Middle frontal gyrus (tissue), 1 donor: Measurements from ENCODE around the gene PRICKLE4.

Experiments used
- DNase-seq: peaks from one replicate; pipeline ENCODE4 v3.0.0-alpha.2; 2015; ENCODE audit warnings: low spot score; ENCODE audit errors: extremely low spot score

The PRICKLE4 gene

DNA sequence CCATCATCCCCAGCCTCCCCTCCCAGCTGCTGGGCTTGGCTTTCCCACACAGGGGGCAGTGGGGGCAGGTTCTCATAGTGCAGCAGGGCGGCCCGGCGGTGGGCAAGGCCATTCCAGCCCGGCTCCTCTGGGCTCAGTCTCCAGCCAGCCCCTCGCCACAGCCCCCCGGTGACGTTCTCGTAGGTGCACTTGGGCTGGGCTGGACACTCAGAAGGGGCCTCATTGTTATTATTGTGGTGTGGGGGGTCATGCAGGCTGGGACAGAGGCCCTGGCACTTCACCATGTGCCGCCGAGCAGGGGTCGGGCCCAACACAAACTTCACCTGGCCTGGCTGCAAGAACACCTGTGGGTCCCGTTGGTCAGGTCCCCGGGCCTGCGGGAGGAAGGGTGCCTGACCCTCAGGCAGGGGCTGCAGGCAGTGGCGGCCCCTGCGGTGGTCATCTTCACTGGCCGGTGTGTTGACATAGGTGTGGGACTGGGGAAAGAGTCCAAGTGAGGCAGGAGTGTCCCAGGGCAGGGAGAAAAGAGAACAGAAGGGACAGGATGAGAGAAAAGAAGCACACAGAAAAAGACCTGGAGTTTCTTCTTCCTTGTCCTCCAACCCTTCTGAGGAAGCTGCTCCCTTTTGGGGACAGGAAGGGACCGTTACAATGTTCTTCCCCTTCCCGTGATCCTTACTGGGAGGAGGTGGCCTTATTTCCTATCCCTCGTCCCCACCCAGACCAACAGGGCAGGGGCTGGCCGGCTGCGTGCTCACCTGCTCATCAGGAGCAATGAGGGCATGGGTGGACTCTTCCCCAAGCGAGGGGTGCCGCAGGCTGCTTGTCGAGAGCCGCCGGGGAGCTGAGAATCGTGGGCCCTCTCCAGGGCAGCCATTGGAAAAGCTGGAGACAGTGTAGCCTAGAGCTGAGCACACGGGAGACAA lies 9.3 kb upstream of the PRICKLE4 start:
- DNase-seq, result no peak

DNA sequence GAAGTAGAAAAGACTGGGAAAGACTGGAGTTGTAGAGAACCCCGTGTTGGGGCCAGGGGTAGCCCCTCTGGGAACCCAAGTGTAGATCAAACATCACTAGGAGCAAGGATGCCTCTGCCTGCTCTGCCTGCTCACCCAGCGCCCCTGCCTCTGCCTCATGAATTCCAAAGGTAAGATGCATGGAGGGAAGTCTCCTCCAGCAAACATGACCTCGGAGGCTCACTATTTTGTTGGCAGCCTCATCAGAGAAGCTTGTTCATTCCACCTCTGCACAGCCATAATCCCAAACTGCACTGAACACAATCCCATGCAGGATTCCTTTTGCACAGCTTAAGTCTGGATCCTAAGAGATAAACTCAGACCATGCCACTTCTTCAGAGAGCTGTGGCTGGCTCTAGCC lies 5.7 kb upstream of the PRICKLE4 start:
- DNase-seq, result no peak

DNA sequence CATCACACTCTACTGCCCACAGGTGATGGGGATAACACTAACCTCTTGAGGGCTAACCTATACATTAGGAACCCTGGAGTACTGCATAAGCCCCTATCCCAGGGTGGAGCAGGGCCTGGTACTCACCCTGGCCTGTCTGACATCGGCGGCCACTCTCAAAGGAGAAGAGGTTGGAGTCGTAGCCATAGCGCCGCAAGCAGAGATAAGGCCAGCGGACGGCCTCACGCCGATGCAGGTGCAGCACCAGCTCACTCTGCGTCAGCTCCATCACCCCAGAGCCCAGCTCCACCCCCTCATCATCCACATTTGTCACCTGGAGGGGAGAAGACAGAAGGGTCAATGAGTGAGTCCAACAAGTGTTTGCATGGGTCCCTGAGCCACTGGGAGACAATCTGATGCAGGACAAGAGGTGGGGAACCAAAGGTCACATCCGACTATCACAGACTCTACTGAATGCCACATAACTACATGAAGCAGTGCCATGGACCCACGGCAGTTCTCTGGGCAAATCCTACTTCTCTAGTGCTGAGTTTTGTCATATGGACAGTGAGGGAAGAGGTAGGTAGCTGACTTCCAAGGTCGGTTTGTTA lies 5.2 kb upstream of the PRICKLE4 start:
- DNase-seq, result no peak

DNA sequence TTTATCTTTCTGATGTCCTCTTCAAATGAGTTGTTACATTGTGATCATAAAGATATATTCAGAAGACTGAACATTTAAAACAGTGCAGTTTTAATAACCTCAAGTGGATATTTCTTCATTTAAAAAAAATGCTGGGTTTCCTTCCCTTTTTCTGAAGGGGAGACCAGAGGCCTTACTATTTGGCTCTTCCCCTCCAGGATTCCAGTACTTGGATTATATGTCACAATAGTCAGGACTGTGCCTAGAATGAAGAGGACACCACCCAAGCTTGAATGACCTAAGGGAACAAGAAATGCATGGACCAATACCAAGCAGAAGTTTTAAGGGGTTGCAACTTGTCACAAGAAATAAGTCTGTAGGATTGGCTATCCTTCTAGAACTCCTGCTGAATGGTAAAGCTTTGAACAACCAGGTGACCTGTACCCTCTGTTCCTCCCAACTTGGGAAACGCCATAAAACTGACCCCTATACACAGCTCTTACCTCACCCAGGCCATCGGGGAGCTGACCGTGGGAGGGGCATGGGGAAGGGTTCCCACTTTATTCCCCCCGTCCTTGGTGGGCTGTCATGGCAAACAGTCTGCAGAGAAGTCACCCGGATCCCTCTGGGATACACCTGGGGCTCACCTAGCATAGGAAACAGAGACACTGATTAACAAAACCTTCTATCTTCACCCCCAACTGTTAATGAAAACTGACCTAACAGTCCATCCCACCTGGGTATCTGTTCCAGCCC lies 2.9 kb upstream of the PRICKLE4 start:
- no peak for DNase-seq

DNA sequence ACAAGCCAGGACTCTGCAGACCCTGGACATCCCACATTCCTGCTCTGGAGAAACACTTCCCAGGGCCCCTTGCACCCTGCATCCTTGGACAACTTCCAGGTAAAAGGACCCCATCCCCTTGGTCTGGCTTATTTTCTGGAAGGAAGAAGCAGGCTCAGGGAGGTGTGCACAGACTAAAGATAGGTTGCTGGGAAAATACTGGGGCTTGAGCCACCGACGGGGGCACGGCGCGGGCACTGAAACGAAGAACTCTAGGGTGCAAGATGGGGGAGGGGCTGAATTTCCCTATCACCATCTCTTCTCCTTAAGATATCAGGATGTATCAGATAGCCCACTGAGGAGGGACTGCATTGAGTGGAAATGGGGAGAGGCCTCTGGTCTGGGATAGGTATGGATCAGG lies 1.7 kb upstream of the PRICKLE4 start:
- no peak for DNase-seq

DNA sequence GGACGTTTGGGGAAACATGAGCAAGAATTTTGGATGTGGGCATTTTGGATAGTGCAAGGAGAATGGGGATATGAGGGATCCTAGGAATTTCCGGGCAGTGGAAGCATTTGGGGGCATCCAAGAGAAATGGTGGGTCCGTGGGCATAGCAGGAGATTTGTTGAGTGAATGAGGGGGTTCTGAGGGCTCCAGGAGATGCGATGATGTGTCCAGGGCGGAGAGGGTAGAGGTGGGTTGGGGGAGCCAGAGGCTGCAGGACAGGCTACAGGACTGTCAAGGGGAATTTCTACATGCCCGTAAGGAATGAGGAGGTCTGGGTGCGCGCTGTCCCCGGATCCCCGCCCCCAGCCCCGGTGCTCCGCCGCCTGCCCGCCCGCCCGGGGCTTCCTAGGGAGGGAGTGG lies 1.2 kb upstream of the PRICKLE4 start:
- no peak for DNase-seq

DNA sequence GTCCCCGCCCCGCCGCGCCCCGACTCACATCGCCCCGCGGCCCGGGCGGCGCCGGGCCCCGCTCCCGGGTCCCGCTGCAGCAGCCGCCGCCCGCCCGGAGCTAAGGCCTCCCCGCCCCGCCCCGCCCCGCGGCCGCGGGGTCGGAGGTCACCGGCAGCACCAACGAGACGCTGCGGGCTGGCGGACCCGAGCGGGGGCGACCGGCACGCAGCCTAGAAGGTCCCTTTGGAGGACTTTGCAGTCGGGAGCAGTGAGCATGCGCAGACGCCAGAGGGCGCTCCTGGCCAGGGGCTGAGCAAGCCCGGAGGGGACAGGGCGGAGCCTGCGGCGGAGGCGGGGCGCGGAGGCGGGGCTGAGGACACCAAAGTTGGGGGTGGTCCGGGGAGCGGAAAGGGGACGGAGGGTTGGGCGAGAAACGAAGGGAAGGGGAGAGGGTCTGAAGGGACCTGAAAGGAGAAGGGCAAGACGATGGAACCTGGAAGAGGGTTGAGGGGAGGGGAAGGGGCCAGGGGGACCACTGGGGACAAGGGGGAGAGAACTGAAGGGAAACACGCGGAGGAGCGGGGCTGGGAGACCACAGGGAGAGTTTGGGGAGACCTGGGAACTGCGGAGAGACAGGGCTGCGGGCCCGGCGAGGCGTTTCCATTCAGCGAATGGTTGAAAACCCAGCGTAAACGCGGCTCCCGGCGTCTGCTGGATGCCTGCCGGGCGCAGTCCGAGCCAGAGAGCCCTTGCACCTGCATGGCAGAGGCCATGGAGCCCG lies 613 bp upstream of the PRICKLE4 start, which contains the start of gene FRS3:
FRS3 (minus strand) TSS at position 113 of the 763 bp plus-strand sequence. CDS start 2,913 bp downstream, outside the sequence.
- DNase-seq, result peak; percentile 97

DNA sequence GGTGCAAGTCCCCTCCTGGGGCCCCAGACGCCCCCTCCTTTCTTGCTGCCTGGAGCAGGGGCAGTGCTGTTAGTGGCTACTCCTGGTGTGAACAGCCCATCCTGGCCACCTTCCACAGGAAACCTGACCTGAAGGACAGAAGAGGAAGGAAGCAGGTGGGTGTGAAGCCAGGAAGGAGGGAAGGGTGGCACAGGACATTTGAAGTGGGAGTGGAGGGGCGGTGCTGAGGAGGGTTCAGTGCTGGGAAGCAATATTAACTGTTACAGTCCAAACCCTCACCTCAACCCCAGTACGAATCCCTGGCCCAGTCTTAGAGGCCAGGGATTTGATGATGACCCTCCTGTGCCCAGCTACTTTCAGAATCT lies 766 bp downstream of the PRICKLE4 start:
- DNase-seq, result no peak

DNA sequence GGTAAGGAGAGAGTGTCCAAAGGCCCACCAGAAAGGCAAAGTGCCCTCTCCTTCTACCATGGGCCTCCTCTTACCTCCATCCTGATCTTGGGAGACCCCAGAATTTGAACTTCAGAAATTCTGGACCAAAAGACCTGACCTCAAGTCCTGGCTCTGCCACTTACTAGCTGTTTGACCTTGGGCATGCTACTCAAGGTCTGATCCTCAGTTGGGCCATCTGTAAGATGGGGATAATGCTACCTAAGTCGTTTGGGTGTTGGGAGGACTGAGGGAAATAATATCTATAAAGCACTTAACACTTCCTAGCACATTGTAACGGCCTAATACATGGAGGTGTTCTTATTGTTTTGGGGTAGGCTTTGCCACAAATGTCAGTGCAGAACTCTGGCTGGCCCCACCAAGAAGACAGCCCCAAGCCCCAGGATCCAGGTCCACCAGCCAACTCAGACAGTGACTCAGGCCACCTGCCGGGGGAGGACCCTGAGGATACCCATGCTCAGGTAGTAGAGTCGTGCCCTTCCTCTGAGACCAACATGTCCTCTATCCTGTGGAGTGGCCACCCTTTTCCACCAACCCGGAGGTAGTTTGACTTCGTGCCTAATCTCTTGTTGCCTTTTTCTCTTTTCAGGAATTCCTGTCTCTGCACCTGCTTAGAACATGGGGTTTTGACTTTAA lies 2.7 kb downstream of the PRICKLE4 start:
- no peak for DNase-seq

DNA sequence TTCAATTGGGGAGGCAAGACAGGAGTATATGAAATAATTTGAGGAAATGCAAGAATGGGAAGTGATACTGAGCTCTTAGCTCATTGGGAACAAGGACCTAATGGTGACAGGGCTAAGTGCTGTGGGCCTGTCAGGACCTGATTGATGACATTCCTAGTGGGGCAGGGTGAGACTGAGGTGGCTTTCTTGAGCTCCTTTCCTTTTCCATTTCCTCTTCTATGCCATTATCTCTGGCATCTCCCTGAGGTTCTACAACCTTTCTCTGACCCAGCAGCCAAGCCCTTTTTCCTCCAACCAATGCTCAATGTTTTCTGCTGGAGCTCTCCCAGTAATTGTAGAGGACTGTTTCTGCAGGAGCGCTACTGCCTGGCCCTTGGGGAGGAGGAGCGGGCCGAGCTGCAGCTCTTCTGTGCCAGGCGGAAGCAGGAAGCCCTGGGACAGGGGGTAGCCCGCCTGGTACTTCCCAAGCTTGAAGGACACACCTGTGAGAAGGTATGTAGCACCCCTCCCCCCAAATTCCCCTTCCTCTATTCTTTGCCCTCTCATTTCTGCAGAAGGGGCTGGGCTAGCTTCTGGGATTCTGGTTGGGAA lies 4.1 kb downstream of the PRICKLE4 start:
- DNase-seq, result no peak

DNA sequence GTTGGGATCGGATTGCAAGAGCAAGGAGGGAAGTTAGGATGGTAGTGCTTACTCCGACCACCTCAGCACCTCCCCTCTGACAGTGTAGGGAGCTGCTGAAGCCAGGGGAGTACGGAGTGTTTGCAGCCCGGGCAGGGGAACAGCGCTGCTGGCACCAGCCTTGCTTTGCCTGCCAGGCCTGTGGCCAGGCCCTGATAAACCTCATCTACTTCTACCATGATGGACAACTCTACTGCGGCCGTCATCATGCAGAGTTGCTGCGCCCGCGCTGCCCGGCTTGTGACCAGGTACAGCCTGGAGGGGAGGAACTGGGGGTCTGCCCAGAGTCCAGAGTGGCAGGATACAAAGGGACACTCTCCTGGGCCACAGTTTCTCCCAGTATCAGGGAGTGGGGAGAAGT lies 4.7 kb downstream of the PRICKLE4 start:
- no peak for DNase-seq

DNA sequence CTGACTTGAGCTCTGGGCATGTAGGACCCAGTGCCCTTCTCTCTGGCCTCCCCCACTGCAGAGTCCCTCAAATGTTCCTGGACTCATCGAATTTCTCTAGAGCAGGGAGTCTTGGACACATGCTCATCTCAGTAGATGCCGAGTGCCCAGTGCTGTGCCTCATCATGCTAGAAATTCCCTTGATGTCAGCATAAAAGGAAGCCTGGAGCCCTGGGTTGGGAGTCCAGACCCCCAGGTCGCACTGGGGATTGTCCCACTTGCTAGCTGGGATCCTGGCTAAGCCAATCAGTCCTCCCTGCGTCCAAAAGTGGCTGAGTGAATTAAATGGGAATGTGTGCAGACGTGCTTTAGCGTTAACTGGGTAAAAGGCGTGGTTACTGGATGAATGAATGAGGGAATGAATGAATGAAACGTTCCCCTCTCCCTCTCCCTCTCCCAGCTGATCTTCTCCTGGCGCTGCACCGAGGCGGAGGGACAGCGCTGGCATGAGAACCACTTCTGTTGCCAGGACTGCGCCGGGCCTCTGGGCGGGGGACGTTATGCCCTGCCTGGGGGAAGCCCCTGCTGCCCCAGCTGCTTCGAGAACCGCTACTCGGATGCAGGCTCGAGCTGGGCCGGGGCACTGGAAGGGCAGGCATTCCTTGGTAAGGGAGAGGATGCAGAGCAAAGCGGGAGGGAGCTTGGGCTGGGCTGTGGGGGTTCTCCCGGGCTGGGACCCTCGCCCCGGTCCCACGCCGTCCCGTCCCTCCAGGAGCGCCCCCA lies 5.3 kb downstream of the PRICKLE4 start:
- DNase-seq, result no peak

DNA sequence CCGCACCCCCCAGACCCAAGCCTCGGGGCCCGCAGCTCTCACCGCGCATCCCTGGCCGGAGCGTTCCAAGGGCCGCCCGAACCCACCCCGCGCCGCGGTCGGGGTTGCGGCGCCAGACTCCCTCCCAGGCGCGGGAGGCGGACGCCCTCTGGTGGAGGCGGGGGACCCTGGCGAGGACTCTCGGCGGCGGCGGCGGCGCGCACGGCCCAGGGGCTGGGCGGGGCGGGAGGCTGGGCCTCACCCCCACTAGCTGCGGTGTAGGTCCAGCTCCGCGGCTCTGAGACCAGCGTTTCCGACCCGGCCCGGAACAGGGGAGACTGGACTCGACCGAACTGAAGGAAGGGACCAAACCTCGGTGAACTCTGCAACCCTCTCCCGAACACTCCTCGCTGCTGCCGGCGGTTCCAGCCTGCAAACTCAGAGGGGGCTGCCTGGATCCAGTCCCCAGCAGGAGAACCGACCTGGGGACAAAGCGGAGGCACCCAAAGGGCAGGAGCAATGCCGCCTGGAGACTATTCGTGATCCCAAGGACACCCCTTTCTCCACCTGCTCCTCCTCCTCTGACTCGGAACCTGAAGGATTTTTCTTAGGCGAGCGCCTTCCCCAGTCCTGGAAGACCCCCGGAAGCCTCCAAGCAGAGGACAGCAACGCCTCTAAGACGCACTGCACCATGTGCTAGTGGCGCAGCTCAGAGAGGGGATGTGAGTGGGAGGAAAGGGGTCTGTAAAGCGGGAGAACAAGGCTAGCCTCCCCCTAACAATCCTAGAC lies 6.1 kb downstream of the PRICKLE4 start:
- peak; percentile 82 for DNase-seq

DNA sequence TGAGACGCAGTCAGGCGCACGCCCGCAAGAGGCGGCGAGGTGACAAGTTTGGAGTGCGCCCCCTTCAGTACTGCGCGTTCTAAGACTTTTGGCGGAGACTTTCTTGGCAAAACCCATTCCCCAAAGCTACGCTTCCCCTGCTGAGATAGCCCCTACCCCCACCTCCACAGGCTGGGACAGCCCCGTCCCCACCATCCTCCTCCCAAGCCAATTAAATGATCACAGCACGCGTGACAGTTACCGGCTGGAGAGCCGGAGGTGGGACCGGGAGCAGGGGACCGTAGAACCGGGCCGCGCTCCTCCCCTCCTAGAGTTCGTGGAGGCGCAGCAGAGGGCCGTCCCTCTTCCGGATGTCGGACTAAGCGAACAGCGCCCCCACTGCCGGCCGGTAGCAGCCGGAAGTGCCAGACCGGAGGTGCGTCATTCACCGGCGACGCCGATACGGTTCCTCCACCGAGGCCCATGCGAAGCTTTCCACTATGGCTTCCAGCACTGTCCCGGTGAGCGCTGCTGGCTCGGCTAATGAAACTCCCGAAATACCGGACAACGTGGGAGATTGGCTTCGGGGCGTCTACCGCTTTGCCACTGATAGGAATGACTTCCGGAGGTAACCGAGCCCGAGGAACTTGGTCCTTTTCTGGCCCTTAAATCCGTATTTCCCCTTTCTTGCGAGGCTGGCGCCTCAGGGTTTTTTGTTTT lies 6.8 kb downstream of the PRICKLE4 start, which contains the start of gene TOMM6:
TOMM6 (plus strand) TSS at position 476 of the 699 bp plus-strand sequence; CDS start at position 480, 4 bp downstream.
- DNase-seq, result peak; percentile 89

DNA sequence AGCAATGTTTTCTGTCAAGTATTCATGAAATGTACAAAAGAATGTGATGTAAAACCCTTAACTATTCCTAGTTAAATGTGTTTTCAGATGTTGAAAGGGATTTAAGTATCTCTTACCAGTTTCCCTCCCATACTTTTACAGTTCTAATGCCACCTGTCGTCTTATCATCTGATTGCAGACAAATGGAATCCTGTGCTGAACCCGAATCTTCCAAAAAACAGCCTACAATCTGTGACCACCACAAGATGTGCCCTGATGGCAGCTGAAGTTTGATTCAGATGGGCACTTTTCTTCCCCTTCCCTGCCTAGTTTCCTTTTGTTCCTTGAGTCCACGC lies 8.8 kb downstream of the PRICKLE4 start:
- no peak for DNase-seq

DNA sequence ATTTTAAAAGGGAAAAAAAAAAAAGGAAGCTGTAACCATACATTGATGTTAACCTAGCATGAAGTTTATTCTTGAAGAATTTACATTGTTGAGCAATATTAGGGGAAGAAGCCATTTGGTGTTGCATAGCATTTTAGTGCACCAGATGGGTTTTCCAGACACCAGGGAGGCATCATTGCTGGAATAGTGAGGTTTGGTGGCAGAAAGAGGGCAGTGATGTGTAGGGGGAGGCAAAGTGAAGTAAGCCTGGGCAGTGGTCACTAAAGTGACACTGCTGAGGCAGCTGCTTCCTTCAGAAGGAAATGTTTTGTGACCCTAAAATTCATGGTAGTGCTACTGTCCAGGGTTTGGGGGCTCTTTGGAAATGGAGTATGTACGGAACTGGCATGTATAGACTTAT lies 9.5 kb downstream of the PRICKLE4 start:
- DNase-seq, result no peak

DNA sequence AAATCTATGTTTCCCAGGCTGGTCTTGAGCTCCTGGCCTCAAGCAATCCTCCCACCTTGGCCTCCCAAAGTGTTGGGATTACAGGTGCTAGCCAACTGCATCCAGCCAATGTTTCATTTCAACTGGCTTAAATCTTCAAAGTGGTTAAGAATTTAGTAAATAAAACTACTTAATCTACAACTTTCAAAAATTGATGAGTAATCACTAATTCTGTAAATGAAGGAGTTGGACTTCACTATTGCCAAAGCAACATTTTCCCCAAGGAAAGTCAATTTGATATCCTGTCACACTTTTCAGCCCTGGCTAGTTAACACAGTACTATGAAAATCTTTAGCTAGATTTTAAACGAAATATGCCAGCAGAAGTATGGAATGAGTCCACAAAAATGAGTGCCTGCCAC lies 10.7 kb downstream of the PRICKLE4 start:
- no peak for DNase-seq

DNA sequence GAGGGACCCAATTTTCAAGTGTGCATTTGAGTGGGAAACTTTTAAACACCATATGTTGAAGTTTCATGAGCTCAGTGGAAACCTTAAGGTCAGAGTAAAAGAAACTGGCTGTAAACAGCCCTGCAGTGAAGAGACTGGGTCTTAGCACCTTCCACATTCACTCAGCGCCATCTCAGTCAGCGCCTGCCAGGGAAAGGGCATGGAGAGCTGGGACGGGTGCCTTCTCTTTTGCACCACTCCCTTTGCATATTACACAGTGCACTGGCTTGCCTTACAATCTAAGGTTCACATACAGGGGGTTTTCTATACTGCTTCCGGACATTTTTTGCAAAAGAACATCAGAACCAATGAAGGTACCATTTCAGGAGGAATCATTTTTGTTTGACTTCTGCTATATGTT lies 11.4 kb downstream of the PRICKLE4 start:
- DNase-seq, result no peak
